ENCODE measurements around the gene FTCDNL1.

DNA sequence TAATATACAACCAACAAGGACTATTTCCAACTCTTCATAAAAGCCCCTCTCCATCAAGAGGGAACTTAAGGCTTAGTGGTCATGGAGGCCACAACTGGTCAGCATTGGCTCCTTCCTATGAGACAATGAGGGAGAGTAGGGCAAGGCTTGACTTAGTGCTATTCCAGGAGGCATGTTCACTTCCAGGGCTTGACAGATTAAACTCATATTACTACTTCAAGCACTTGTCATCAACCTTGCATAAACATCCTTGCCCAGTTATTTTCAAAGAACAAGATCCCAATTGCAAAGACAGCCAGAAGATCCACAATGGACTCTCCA is 133.4 kb downstream of the FTCDNL1 start:
- no peak for TF ChIP-seq GABPA (IDR thresholded peaks at IDR 0.05 in 1 of 2, conservative IDR thresholded peaks at IDR 0.05 in 1 of 2)
- TF ChIP-seq, protein P1, sequence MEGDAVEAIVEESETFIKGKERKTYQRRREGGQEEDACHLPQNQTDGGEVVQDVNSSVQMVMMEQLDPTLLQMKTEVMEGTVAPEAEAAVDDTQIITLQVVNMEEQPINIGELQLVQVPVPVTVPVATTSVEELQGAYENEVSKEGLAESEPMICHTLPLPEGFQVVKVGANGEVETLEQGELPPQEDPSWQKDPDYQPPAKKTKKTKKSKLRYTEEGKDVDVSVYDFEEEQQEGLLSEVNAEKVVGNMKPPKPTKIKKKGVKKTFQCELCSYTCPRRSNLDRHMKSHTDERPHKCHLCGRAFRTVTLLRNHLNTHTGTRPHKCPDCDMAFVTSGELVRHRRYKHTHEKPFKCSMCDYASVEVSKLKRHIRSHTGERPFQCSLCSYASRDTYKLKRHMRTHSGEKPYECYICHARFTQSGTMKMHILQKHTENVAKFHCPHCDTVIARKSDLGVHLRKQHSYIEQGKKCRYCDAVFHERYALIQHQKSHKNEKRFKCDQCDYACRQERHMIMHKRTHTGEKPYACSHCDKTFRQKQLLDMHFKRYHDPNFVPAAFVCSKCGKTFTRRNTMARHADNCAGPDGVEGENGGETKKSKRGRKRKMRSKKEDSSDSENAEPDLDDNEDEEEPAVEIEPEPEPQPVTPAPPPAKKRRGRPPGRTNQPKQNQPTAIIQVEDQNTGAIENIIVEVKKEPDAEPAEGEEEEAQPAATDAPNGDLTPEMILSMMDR (IDR thresholded peaks at IDR 0.05; ENCODE audit: low read depth, low read length, missing input control) = no peak
- no peak for TF ChIP-seq HNF4A (conservative IDR thresholded peaks at IDR 0.05)
- no peak for TF ChIP-seq JUND (IDR thresholded peaks at IDR 0.05)
- TF ChIP-seq, protein P2, sequence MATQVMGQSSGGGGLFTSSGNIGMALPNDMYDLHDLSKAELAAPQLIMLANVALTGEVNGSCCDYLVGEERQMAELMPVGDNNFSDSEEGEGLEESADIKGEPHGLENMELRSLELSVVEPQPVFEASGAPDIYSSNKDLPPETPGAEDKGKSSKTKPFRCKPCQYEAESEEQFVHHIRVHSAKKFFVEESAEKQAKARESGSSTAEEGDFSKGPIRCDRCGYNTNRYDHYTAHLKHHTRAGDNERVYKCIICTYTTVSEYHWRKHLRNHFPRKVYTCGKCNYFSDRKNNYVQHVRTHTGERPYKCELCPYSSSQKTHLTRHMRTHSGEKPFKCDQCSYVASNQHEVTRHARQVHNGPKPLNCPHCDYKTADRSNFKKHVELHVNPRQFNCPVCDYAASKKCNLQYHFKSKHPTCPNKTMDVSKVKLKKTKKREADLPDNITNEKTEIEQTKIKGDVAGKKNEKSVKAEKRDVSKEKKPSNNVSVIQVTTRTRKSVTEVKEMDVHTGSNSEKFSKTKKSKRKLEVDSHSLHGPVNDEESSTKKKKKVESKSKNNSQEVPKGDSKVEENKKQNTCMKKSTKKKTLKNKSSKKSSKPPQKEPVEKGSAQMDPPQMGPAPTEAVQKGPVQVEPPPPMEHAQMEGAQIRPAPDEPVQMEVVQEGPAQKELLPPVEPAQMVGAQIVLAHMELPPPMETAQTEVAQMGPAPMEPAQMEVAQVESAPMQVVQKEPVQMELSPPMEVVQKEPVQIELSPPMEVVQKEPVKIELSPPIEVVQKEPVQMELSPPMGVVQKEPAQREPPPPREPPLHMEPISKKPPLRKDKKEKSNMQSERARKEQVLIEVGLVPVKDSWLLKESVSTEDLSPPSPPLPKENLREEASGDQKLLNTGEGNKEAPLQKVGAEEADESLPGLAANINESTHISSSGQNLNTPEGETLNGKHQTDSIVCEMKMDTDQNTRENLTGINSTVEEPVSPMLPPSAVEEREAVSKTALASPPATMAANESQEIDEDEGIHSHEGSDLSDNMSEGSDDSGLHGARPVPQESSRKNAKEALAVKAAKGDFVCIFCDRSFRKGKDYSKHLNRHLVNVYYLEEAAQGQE (IDR thresholded peaks at IDR 0.05) = no peak
- TF ChIP-seq, protein P3, sequence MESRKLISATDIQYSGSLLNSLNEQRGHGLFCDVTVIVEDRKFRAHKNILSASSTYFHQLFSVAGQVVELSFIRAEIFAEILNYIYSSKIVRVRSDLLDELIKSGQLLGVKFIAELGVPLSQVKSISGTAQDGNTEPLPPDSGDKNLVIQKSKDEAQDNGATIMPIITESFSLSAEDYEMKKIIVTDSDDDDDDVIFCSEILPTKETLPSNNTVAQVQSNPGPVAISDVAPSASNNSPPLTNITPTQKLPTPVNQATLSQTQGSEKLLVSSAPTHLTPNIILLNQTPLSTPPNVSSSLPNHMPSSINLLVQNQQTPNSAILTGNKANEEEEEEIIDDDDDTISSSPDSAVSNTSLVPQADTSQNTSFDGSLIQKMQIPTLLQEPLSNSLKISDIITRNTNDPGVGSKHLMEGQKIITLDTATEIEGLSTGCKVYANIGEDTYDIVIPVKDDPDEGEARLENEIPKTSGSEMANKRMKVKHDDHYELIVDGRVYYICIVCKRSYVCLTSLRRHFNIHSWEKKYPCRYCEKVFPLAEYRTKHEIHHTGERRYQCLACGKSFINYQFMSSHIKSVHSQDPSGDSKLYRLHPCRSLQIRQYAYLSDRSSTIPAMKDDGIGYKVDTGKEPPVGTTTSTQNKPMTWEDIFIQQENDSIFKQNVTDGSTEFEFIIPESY (IDR thresholded peaks at IDR 0.05) = no peak
- TF ChIP-seq EGR1 (IDR thresholded peaks at IDR 0.05; ENCODE audit: low read depth in 2 of 2) = no peak
- no peak for TF ChIP-seq TAF1 (conservative IDR thresholded peaks at IDR 0.05)
- no peak for TF ChIP-seq RAD21 (IDR thresholded peaks at IDR 0.05)
- TF ChIP-seq, protein P4, sequence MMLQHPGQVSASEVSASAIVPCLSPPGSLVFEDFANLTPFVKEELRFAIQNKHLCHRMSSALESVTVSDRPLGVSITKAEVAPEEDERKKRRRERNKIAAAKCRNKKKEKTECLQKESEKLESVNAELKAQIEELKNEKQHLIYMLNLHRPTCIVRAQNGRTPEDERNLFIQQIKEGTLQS (IDR thresholded peaks at IDR 0.05) = no peak
- TF ChIP-seq RXRA (IDR thresholded peaks at IDR 0.05) = no peak
- no peak for TF ChIP-seq FOXA1 (IDR thresholded peaks at IDR 0.05)

Measured in liver (tissue), 3 donors.